ENCODE data around the gene NACC2.
"Not testable (repeated sequence)": the region's sequence is repeated elsewhere in the genome, so short reads cannot be mapped to it uniquely, and the experiment has no call there.

The NACC2 gene

GRCh38 chr9:136112541-136112940, 17.5 kb upstream of the NACC2 start:
- no peak for DNase-seq

GRCh38 chr9:136111910-136112309, 16.8 kb upstream of the NACC2 start:
- DNase-seq, result no peak

- DNase-seq, result no peak
Observed at GRCh38 chr9:136111190-136111589, 16.1 kb upstream of the NACC2 start.

GRCh38 chr9:136110082-136111061, 15.3 kb upstream of the NACC2 start:
- DNase-seq, result peak in 5 of 58 donors; percentile 21 to 68 (median 38)

- peak in 57 of 58 donors; percentile 40 to 96 (median 90) for DNase-seq
Observed at GRCh38 chr9:136109351-136110081, 14.4 kb upstream of the NACC2 start.

- DNase-seq, result no peak
Observed at GRCh38 chr9:136108648-136109266, 13.7 kb upstream of the NACC2 start.

- peak in 1 of 58 donors; percentile 34 for DNase-seq
Observed at GRCh38 chr9:136107953-136108647, 13.0 kb upstream of the NACC2 start.

GRCh38 chr9:136107155-136107952, 12.3 kb upstream of the NACC2 start:
- no peak for DNase-seq

- peak in 2 of 58 donors; percentile 12 to 49 for DNase-seq
Observed at GRCh38 chr9:136105398-136106135, 10.5 kb upstream of the NACC2 start.

GRCh38 chr9:136104916-136105315, 9.8 kb upstream of the NACC2 start:
- no peak for DNase-seq

GRCh38 chr9:136104488-136104800, 9.4 kb upstream of the NACC2 start:
- DNase-seq, result no peak

GRCh38 chr9:136103651-136104487, 8.8 kb upstream of the NACC2 start:
- DNase-seq, result no peak

GRCh38 chr9:136101615-136102074, 6.6 kb upstream of the NACC2 start:
- DNase-seq, result not testable (repeated sequence)

GRCh38 chr9:136100700-136101614, 5.9 kb upstream of the NACC2 start:
- no peak for DNase-seq

GRCh38 chr9:136099542-136099941, 4.5 kb upstream of the NACC2 start:
- no peak for DNase-seq

- no peak for DNase-seq
Observed at GRCh38 chr9:136098844-136099243, 3.8 kb upstream of the NACC2 start.

GRCh38 chr9:136098210-136098609, 3.1 kb upstream of the NACC2 start:
- no peak for DNase-seq
